Putamen (tissue), 1 donor: Measurements from ENCODE around the gene NAA10.
A peak's percentile ranks its signal among the peaks of the same experiment; 100 is the strongest.

Experiments used
- DNase-seq: peaks from one replicate; pipeline ENCODE4 v3.0.0-alpha.2; 2016; ENCODE audit warnings: low spot score

Gene NAA10

DNA sequence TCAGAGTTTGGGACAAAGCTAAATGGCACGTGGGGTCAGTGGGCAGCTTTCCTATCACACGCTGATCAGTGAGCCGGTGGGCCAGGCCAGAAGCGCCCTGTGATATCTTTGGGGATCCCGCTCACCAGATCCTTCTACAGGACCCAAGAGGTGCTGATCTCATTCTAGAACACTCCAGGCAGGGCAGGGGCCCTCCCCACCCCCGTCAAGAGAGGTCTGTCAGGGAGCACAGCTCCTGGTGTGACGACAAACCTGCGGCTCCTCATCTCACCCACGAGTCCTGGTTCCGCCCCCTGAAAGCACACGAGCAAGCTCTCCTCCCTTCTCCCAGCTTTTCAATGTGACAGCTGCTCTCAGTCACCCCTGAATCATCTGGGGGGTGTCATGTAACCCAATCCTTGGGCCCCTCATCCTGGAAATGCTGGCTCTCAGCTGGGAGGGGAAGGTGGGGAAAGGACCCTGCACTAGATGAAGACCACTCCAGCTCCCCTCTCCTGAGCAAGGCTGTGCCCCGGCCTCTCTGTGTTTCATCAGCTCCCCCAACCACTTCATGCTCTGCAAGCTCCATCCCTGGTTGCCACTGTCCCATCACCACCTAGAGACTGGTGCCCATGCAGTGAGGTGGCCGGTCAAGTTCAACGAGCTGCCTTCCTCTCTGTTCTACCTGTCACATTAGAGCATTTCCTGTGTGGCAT lies 32.2 kb upstream of the NAA10 start:
- DNase-seq = peak; percentile 63

GRCh38 chrX:153966283-153966688 lies 31.4 kb upstream of the NAA10 start:
- DNase-seq = no peak

GRCh38 chrX:153965406-153965805 lies 30.6 kb upstream of the NAA10 start:
- DNase-seq = no peak

- no peak for DNase-seq
Observed at GRCh38 chrX:153964105-153964504, 29.3 kb upstream of the NAA10 start.

DNA sequence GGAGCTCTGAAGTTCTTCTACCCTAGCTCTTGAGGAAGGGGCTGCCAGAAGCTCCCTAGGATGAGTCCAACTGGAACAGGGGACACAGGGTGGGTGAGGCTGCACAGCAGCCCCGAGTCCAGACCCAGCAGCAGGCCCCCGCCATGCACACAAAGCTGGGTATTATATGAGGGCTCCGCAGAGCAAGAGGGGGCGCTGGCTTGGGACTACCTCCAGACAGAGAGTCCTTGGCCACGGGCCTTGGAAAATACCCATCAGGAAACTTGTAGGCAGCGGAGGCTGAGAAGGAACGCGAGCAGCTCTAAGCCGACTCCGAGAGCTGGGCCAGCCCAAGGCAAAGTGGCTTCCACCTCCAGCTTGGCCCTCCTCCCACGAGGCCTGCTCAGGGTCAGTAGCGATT lies 28.7 kb upstream of the NAA10 start:
- no peak for DNase-seq

DNA sequence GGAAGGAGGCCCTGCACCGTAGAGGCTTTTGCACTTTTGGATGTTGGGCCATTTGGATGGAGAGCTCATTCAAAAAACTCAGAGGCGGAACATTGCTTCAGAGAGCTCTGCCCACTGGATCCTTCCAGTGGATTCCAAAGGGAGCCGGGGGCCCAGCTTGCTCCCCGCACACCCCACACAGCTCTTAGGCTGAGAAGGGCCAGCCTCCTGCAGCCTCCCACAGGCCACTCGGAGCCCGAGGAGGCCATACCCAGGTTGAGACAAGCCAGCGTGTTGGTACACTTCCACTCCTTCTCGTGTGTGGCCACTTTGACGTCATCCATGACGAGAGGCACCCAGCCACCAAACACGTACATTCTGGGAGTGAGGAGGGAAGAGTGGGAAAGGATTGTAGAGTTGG lies 26.5 kb upstream of the NAA10 start:
- no peak for DNase-seq

- DNase-seq = no peak
Observed at GRCh38 chrX:153960786-153961185, 25.9 kb upstream of the NAA10 start.

DNA sequence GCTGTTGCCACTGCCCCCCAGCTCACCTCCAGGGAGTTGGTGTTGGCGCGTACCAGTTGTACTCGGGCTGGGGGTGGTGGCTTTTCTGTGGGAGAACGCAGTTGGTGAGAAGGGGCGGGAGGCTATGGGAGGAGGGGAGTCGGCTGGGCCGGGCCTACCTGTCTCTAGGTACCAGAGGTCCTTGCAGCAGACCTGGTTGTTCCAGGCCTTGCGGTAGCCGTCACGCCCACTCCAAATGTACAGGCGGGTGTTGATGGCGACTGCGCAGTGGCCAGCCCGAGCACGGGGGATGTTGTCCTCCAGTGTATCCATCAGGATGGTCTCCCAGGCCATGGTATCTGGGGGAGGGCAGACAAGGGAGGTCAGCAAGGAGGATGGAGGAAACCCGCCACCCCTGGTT lies 25.2 kb upstream of the NAA10 start:
- DNase-seq = no peak

DNA sequence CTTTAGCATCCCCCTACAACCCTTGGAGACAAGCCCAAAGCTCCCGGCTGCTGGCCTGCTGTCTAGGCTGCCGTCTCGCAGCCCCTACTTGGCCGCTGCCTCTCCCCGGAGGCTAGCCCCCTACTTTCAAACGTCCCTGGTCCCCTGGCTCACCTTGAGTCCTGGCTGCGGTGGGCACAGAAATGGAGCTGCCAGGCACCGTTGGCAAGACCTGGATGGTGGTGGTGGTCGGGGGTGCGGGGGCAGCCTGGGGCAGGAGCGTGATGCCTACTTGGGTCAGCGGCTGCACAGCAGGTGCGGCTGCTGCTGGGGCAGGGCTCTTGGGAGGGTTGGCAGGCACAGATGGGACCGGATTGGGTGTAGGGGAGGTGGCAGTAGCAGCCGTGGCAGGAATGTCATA lies 24.8 kb upstream of the NAA10 start:
- DNase-seq = no peak

- DNase-seq = no peak
Observed at GRCh38 chrX:153958605-153959004, 23.8 kb upstream of the NAA10 start.

- DNase-seq = no peak
Observed at GRCh38 chrX:153957224-153957623, 22.4 kb upstream of the NAA10 start.

- DNase-seq = no peak
Observed at GRCh38 chrX:153956044-153956907, 21.4 kb upstream of the NAA10 start.

DNA sequence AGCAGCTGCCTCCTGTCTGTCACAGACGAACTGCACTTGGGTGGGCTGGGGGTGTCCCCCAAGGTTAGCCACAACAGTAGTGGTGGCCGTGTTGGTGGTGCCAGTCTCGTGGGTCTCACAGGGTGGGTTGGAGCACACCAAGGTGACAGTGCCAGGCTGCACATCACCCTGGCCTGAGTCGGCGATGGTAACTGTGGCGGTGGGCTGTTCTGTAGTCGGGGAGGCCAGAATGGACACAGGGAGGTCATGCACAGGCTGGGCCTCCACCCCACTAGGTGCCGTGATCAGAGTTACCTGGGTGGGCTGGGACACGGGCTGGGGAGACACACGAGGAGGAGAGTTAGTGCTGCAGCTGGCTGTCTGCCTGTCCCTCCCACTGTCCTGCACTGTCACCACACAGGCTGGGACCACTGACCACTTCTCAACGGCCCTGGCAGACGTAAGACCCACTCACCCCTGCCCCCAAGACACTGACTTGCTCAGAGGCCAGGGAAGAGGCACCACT lies 20.4 kb upstream of the NAA10 start:
- no peak for DNase-seq

- DNase-seq = no peak
Observed at GRCh38 chrX:153954558-153955227, 19.9 kb upstream of the NAA10 start.

DNA sequence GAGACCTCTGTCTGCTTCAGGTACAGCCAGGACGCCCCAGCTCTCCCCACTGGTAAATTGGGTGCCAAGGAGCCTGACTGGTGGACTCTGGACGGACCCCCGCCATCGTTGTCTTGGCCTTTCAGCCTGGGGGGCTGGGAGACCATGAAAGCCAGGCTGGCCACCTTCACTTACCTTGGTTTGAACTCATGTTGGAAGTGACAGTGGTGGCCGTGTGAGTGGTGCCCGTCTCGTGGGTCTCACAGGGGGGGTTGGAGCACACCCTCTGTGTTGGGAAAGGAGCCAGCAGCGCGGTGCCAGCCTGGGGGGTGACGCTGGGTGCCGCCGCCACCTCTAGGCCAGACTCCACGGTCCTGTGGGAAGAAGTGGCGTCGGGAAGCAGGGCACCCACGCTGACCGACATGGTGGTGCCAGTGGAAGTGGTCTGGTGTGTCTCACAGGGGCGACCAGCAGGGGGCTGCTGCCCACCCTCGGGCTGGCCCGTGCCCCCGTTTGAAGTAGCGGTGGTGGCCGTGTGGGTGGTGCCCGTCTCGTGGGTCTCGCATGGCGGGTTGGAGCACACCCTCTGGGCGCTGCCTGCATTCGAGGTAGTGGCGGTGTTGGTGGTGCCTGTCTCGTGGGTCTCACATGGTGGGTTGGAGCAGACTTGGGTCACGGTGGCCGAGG lies 19.2 kb upstream of the NAA10 start:
- no peak for DNase-seq

GRCh38 chrX:153953342-153953830 lies 18.5 kb upstream of the NAA10 start:
- DNase-seq = no peak

GRCh38 chrX:153952373-153953026 lies 17.7 kb upstream of the NAA10 start:
- DNase-seq = no peak

DNA sequence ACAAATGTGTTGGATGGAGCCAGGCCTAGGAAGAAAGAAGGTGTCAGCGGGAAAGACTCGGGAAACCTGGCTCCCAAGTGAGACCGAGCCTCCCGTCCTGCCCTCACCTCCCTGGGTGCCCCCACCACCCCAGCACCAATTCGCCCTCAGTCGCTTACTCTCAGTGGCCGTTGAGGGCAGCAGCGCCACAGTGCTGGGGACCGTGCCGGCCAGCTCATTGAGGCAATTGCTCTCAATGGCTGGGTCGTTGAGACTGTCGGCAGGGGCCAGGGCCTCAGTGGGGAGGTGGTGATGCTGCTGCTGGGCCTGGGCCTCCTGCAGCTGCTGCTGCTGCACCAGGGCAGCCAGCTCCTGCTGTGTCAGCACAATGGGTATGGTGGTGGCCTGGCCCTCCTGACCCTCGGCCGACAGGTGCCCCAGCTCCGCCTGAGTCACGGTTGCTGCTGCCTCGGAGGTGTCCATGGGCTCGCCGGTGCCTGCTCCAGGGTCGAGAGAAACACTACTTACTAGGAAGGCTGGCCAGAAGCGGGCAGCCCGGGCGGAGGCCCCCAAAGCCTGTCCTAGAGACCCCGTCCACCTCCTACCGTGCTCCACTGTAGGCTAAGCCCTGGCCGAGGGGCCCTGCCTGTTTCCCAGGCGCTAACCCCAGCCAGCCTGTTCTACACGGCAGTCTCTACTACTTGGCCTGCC lies 17.0 kb upstream of the NAA10 start:
- DNase-seq = no peak

GRCh38 chrX:153950127-153950526 lies 15.3 kb upstream of the NAA10 start:
- DNase-seq = no peak

GRCh38 chrX:153948847-153949805 lies 14.3 kb upstream of the NAA10 start:
- DNase-seq = no peak
